Fibroblast of peridontal ligament (primary cell): ENCODE measurements around the gene RFX8.
"Not testable (repeated sequence)": the region's sequence is repeated elsewhere in the genome, so short reads cannot be mapped to it uniquely, and the experiment has no call there.

Experiments
- DNase-seq: peaks from one replicate; pipeline ENCODE4 v3.0.0-alpha.2; 2010; ENCODE audit errors: extremely low read depth

RFX8 gene

DNA sequence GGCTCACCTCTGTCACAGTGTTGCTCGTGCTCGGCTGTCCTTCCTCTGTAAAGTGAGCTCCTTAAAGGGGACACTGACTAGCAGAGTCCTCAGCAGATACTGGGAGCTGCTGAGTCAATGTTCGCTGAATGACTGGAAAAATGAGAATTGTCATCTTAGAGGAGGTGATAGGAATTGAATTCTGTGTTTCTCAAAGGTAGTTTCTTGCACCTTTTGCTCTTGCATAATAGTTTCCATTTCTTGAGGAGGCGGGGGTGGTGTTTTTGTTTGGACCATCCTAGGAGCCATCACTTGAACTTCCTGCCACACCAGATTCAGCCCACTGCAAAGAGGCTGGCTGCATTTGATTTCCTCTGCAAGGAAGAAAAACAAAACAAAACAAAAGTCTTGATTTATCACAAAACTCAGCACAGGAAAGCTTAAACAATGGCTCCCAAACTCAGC is 11.4 kb upstream of the RFX8 start:
- DNase-seq: no peak

DNA sequence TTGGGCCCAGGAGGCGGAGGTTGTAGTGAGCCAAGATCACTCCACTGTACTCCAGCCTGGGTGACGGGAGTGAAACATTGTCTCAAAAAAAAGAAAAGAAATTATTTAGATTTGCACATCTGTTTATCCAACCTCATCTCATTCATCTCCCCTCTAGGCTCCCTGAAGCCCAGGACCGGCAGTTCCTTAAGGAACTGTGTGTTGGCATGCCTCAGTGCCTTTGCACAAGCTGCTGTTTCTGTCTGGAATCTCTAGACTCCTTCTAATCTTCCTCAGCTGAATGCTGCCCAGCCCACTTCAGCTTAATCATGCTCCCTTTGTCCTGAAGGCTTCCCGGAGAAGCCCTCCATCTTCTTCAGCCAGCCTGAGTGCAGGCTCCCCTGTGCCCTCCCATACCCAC is 10.9 kb upstream of the RFX8 start:
- no peak for DNase-seq

DNA sequence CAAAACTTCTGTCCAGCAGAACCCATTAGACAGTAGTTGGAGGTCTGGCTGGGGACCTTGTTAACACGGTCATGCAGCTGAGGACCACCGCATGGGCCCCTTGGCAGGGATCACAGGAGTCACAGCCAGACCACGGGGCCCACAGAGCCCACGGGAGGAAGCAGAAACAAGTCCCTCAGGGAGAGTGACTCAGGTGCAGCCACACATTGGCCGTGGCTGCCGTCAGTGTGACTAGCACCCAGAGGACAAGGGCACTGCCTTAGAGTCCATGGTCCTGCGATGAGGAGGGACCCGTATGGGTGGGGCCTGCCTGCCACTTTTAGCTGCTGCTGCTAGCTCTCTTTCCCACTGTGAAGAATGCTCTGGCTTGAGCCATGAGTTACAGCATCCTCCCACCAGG is 5.9 kb upstream of the RFX8 start:
- no peak for DNase-seq

DNA sequence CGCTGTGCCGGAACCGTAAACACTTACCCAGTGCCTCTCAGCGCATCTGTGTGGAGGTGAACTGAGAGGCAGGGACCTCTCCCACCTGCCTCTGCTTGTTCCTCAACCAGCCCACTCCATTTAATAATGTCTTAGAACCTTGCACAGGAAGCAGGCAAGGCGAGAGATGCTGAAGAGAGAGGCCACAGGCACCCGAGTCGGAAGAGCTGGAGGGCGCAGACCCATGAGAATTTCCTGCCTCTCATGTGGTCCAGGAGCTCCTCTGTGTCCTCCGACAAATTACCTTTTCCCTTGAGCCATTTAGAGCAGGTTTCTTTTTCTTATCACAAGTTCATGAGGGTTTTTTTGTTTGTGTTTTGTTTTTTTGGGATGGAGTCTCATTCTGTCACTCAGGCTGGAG is 4.9 kb upstream of the RFX8 start:
- DNase-seq: no peak

DNA sequence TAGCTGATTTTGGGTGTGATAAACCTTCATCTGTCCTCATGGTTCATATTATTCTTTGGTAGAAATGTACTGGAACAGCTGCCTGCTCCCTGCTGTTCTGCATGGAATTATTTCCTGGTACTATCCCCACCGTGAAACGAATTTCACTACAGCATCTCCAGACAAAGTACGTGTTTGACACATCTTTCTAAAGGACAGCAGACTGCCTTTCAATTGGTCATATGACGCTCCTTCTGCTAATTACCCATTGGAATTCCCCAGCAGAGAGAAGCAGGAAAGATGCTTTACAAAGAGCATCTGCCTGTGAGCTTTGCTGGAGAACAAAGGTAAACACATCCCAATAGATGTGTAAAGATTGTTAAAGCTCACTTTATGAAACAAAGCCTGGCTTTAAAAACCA is 4.4 kb upstream of the RFX8 start:
- DNase-seq: no peak

DNA sequence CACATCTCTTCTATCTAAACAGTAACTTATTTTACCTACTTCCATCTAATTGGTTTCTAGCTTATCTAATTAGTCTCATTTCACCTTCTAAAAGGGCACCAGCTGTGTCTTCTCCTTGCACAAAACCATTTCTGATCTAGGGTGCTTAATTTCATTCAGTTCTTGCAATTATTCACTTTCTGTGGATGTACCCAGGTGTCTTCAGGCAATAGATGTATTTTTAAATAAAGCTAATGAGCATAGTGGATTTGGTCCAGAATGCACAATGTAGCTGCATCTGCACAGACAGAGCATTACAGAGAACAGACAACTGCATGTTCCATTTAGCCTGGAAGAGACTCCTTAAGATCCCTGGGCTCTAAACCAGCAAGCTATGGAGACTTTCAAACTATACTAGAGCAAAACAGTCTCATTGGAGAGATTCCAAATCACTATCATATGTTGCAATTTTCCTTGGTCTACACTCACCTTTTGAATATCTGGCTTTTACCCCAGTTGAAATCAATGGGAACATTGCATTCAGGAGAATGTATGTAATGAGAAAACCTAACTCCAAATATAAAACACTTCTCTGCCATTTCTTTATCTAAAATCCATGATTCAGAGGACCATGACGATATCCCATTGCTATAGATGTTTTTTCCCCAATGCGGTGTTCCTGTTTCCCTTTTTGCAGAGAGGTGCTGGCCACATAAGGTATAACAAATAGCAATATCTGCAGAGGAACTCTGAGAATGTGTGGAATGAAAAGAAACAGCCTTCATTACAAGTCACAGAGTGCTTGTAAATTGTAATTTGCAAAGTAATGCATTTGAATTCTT is 3.5 kb upstream of the RFX8 start:
- DNase-seq: peak; percentile 33

DNA sequence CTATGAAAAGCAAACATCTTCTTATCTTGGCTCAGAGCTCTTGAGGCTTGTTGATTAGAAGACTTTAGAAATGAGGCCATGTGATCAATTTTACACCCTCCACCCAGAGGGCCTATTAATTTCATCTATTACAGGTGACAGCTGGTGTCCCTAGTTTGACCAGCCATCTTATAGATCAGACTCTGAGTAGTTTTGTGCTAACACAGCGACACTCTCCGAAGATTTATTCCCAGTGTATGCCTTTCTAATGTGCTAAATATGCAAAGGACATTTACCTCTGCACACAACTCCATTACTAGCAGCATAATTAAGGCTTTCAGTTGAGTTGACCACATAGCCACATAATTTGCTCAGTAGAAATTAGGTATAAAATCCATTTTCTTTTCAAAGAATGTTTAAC is 2.6 kb upstream of the RFX8 start:
- no peak for DNase-seq

DNA sequence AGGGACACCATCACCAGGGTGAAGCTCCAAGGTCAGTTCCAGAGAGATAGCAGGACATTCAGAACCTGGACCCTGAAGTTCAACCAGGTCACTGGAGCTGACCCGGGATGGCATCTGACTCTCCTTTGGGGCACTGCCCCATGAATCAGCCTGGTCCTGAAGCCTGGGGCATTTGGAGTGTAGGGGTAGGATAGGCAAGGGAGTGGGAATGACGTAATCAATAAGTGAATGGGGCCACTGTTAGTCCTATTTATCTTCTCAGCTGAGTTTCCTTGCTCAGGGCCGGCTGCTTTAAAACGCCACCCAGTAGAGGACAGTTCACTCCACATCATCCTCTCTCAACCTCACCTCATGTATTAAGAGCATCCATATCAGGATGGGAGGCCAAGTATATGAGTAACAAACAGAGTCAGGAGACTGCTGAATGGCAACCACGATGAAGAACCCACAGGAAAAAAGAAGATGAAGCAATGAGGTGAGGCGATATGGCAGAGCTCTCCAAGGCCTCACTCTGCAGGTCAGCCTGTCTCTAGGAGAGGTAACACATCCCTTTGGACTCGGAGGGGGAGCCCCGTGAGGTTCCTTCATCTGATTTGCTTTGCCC is 1.8 kb upstream of the RFX8 start:
- no peak for DNase-seq

DNA sequence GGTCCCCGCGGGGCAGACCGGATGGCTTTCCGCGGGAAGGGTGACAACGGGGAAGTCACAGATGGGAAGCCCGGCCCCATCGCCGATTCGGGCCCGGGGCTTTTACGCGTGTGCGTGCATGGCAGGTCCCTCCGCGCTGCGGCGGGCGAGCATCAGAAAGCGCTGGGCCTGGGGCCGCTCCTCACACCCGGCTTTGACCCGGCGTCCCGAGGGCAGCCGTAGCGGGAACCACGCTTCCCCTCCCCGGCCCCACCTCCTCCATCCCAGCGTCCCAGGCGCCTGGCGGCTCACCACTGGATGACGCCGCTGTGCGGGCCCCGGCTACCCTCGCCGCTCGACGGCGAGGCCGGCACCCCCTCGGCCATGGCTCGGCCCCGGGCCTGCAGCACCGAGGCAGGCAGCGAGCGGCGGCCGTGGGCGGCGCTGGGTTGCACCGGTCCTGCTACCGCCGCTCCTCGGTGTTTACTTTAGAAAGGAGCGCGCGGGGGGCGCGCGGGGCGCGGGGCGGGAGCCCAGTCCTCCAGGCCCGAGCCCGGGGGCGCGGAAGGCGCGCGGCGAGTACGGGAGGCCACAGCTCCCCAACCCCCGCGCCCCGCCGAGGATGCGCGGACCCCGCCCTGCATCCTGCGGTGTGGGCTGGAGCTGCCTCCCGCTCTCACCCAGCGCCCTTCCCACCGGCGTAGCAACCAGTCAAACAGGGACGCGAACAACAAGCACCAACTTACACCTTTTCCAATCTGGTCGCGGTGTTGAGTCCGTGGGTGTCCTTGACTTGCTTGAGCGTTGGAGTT is 806 bp downstream of the RFX8 start:
- DNase-seq: peak; percentile 54

DNA sequence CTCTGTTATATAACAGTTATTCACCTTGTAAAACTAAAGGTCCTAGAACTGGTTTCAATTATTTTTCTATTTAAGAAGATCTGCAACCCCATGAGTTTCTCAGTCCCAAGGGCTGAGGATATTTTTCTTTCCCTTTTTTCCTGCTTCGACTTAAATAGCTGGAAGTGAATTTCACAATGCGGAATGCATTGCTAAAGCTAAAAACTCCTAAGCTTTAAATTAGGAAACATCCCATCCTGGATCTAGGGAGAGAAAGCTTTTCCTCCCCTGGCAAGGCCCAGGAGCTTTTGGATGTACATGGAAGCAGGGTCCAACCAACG is 1.4 kb downstream of the RFX8 start:
- DNase-seq: peak; percentile 87

DNA sequence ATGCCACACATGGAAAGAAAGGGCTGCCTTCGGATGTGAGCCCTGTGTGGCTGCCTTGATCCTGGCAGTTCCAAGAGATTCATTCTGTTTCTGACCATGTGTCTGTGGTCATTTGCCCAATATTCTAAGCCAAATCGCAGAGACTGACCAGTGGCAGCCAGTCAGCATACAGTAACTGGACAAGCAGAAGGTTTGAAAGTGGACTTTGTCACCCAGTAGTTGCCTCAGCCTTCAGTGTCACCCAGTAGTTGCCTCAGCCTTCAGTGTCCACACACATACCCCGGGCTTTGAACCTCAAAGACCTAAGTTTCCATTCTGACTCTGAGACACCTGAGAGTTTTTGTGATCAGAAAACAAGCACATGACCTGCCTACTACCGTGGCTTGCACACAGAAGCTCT is 5.0 kb downstream of the RFX8 start:
- no peak for DNase-seq

DNA sequence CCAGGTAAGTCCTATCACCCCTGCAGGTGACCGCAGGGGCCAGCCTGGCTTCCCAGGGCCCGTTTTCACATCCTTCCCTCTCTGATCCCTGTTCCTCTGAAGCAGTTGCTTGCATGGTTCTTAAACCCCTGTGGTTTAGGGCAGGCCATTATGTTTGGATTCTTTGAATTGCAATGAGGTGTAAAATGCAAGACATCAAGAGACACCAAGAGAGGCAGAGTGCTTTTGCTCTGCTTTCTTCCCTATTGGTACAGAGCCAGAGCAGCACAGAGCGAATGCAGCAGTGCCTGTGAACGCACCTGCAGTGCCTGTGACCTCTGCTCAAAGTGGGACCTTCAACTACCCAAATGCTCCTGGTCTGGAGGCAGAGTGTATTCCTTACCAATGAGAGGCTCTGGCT is 7.6 kb downstream of the RFX8 start:
- no peak for DNase-seq

DNA sequence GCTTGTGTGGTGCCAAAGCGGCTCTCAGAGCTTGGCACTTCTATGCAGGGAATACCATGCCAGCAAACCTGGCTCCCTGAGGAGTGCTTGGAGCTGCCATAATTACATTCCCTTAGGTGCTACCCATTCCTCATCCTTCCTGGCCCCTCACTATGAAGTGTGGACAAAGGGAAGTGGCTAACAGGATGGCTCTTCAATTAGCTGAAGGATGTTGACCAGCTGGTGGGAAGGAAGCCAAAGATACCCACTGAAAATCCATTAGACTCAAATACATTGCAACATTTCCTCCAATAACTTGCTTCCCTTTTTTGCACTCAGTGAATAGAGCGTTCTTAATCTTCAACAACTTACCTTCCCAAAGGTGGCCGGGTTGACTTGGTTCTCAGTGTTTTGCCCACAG is 8.5 kb downstream of the RFX8 start:
- DNase-seq: no peak

DNA sequence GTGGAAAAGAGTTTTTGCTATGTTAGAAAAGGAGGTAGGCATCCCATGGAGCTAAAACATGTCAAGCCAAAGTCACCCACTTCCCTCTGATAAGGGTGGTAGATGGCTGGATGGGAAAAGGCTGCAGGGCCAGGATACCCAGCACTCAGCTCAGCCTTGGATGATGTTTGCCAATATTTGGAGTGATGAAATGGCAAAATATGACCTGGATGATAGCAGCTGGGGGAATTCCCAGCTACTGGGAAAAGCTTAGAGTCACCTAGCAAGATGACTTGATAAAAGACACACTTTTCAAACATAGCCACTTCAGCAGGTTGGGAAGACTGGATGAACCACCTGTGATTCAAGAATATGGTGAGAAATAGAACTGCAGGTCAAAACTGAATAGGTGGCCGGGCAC is 10.1 kb downstream of the RFX8 start:
- peak; percentile 47 for DNase-seq

DNA sequence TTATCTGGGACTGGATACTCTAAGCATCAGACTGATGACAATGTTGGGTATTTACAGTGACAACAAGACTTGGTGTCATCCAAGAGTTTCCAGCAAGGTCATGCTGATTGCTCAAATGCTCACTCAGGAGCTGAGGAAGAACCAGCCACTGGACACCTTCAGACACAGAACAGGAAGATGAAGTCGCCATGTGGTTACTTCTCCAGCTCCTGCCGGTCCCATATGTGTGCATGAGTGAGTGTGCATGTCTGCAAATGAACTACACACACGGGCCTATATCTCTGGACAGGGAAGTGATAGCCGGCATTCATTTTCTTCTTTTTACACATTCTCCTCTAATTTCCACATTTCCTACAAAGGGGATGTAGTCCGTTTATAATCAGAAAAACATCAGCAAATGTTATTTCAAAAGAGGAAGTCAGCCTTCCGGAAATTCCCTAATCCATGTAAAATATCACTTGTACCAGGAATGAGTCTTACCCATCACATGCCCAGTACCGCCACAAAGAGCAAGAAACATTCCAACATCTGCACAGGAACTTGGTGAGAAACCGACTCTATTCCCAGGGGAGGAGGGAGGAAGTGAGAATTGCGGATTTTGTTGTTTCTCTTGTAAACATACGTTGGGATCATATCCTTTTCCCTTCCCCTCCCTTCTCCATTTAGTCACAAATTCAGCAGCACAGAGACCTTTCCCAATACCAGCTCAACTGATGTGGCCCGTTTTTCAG is 10.8 kb downstream of the RFX8 start:
- peak; percentile 98 for DNase-seq

DNA sequence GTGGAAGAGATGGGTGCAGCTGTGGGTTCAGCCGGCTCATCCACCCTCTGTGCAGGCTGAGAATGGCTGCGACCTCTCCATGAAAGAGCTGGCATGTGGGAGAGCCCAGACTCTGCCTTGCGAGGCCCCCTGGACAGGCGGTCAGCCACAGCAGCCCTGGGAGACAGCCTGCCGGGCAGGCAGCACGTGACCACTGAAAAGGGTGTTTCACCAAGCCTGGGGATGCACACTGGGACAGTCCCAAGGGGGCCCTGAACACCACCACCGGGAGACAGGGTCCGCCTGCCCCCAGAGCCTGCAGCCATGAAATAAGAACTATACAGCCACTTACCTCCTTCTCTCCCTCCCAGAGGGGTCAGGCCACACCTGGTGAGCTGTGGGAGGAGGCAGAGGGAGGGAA is 11.5 kb downstream of the RFX8 start:
- DNase-seq: no peak

DNA sequence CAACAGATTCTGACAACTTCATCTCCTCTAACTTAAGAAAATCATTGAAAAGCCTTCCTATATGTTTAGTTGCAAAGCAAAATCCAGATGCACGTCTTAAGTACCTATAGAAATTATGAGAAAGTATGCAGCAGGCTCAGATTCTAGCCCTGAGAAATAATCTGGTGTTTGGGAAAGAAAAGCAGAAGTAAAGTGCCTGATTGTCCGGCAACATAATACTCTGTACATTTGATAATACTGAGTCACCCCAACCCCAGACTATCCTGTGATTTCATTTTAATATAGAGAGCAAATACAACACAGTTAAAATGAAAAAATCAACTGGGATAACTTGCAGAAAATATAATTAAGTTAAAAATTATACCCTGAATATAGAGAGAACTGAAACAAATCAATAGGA is 13.5 kb downstream of the RFX8 start:
- DNase-seq: no peak

DNA sequence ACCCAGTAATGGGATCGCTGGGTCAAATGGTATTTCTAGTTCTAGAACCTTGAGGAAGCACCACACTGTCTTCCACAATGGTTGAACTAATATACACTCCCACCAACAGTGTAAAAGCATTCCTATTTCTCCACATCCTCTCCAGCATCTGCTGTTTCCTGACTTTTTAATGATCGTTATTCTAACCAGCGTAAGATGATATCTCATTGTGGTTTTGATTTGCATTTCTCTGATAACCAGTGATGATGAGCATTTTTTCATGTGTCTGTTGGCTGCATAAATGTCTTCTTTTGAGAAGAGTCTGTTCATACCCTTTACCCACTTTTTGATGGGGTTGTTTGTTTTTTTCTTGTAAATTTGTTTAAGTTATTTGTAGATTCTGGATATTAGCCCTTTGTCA is 20.5 kb downstream of the RFX8 start:
- DNase-seq: not testable (repeated sequence)

DNA sequence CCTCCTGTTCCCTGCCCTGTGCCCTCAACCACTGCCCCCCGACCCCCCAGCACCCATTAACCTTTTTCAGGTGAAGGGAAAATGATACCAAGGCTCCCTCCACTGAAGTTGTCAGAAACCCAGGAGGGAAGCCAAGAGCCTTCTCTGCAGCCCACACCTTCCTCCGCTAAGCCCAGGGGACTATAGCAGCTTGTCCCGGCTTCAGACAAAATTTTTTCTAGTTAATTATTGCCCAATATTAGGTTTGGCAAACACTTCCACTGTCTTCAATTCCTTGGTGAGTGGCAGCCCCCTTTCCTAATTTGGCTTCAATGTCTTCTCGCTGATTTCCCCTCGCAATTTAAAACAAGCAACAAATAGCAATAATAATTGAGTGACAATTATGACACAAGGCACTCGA is 23.9 kb downstream of the RFX8 start:
- no peak for DNase-seq

DNA sequence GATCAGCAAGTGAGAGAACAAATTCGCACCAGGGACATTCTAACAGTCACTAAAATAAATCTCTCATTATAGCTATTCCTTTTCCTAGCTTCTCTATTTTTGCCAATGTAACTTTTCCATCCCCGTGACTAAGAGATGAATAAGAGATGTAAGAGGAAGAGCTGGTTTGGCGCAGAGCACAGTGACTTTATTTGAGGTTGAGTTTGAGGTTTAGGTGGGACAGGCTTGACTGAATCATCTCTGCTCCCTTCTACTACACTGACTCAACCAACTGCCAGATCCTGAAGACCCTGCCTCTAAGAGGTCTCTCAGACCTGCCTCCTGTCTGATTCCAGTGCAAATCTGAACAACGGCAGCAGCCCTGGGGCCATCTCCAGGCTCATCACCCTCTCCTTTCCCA is 28.0 kb downstream of the RFX8 start:
- peak; percentile 83 for DNase-seq

DNA sequence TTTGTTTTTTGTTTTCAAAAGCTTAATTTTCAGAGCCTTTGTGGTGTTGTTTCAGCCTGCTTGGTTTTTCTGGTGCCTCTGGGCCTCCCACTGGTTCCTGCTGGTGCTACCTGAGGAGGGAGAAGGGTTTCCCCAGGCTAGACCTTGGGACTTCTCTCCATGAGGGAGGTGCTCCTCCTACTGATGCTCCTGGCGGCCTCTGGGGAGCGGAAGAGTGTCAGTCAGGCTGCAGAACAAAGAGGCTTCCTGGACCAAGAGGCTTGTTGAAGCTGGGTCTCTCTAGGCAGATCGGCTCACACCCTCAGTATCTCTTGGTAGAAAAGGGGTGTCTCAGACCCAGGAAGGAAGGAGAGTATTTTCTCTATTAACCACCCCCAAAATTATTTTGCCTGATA is 32.2 kb downstream of the RFX8 start:
- DNase-seq: no peak

DNA sequence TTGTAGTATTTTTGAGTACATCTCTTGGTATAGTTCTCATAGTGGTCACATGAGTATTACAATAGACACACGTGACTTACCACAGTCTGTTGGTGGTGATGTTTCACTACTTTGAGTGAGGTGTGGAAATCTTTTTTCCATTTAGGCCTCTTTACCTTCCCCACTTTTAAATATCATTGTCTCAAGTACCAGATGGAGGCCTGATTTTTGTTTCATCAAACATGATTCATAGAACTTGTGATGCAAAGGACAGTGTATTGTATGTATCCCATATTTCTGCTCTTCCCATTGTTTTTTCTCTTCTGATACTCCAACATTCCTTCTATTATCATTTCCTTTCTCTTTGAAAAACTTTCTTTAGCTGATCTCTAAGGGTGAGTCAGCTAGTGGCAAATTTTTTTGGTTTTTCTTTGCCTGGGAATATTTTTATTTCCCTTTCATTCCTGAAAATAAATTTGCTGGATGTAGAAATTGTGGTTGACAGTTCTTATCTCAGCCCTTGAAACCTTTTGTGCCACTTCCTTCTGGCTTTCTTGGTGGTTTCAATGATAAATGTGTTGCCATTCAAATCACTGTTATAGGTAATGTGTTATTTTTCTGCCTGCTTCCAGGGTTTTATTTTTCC is 32.8 kb downstream of the RFX8 start:
- DNase-seq: peak; percentile 75
